ENCODE data around the gene MKX. TPM values are rescaled to one million over a fixed set of nuclear protein-coding genes. Genes with fewer than 3 reads are reported as not detected.

Gene MKX
- total RNA-seq, 1 experiment from 2014 or later: not detected

DNA sequence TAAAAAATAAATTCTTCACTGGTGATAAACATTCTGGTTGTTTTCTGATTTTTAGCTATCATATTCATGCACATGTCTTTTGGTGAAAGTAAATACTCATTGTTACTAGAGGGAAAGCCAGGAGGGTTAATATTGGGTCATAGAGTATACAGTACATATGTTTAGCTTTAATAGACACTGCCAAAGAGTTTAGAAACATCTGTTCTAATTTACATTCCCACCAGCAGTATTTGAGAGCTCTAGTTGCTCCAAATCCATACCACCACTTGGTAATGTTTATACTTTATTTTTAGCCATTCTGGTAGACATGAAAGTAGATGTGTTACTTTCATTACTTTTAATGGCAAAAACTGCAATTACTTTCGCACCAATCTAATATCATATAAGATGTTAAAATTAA, 108.8 kb downstream of the MKX start:
- BruUV-seq (replicated peaks): no TSS peak

DNA sequence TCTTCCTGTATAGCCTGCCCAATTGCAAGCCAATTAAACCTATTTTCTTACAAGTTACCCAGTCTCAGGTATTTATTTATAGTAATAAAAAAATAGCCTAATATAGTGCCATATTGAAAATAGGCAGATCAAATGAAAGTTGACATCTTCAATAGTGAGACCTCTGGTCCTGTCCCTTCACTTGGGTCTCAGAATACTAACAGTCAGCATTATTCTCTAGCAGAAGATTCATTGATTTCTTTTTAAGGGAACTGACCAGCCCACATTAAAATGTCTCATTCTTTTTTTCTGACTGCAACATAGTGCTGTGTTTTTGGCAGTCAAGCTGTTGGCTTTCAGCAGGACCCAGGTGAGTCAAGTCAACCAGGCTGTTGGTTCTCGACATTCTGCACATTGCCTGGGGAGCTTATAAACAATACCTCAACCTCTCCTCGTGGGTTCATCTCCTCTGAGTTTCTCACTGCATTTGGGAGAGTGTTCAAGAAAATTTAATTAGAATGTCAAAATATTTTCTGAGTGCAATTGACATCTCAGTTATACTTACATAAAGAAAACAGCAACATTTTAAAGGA, 109.8 kb downstream of the MKX start:
- DNase-seq (ENCODE audit: unreplicated experiment): no peak
- TF ChIP-seq, protein P1, sequence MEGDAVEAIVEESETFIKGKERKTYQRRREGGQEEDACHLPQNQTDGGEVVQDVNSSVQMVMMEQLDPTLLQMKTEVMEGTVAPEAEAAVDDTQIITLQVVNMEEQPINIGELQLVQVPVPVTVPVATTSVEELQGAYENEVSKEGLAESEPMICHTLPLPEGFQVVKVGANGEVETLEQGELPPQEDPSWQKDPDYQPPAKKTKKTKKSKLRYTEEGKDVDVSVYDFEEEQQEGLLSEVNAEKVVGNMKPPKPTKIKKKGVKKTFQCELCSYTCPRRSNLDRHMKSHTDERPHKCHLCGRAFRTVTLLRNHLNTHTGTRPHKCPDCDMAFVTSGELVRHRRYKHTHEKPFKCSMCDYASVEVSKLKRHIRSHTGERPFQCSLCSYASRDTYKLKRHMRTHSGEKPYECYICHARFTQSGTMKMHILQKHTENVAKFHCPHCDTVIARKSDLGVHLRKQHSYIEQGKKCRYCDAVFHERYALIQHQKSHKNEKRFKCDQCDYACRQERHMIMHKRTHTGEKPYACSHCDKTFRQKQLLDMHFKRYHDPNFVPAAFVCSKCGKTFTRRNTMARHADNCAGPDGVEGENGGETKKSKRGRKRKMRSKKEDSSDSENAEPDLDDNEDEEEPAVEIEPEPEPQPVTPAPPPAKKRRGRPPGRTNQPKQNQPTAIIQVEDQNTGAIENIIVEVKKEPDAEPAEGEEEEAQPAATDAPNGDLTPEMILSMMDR (IDR thresholded peaks at IDR 0.05; ENCODE audit: unreplicated experiment): no peak
- Mint-ChIP-seq H3K36me3 (ENCODE audit: insufficient read depth, unreplicated experiment) (no peaks in the 10 kb centered on the region), H3K27ac (ENCODE audit: low read depth, unreplicated experiment) (no peak overlapping the region), H3K27me3 (ENCODE audit: insufficient read depth, unreplicated experiment) (no peaks in the 10 kb centered on the region), H3K9me3 (ENCODE audit: unreplicated experiment) (peaks cover 14% of the 10 kb centered on the region), H3K4me1 (ENCODE audit: insufficient read depth, unreplicated experiment) (no peaks in the 10 kb centered on the region), H3K4me3 (ENCODE audit: unreplicated experiment) (no peak overlapping the region)
- intact Hi-C loops (cut with micrococcal nuclease): no loop called here
- CTCF ChIA-PET: interaction anchor here (0.9 kb wide), 1 partner anchor 267 kb away, joined by 3 read pairs; no protein-coding TSS in a partner anchor
- POLR2A ChIA-PET: no interaction called here
- BruUV-seq (replicated peaks): no TSS peak

More for the DNA sequence above, 108.8 kb downstream of the MKX start:
- Mint-ChIP-seq H3K36me3 (ENCODE audit: insufficient read depth, unreplicated experiment) (no peaks in the 10 kb centered on the region), H3K4me1 (ENCODE audit: insufficient read depth, unreplicated experiment) (no peaks in the 10 kb centered on the region), H3K27me3 (ENCODE audit: insufficient read depth, unreplicated experiment) (no peaks in the 10 kb centered on the region), H3K4me3 (ENCODE audit: unreplicated experiment) (no peak overlapping the region), H3K27ac (ENCODE audit: low read depth, unreplicated experiment) (no peak overlapping the region), H3K9me3 (ENCODE audit: unreplicated experiment) (peaks cover 14% of the 10 kb centered on the region)
- DNase-seq (ENCODE audit: unreplicated experiment): no peak
- ChIA-PET CTCF (interaction anchor here (0.6 kb wide), 1 partner anchor 254 kb away, joined by 3 read pairs; no protein-coding TSS in a partner anchor), POLR2A (interaction anchor here (0.7 kb wide), 1 partner anchor 15 kb away, joined by 3 read pairs; no protein-coding TSS in a partner anchor)
- TF ChIP-seq, protein P1 (IDR thresholded peaks at IDR 0.05; ENCODE audit: unreplicated experiment): no peak
- intact Hi-C loops (cut with micrococcal nuclease): no loop called here

DNA sequence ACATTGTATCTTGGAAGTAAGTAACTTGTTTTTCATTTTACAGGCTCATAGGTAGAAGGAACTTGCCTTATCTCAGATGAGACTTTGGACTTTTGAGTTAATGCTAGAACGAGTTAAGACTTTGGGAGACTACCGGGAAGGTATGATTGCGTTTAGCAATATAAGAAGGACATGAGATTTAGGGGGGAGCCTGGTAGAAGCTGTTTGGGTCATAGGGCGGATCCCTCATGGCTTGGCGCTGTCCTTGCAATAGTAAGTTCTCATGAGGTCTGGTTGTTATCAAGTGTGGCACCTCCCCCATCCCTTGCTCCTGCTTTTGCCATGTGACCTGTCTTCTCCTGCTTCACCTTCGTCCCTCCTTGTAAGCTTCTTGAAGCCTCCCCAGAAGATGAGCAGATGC, 110.3 kb downstream of the MKX start:
- H3K4me3 Mint-ChIP-seq (ENCODE audit: unreplicated experiment): no peak overlapping the region
- ChIA-PET CTCF (interaction anchor here (0.9 kb wide), 1 partner anchor 266 kb away, joined by 3 read pairs; no protein-coding TSS in a partner anchor), POLR2A (no interaction called here)
- DNase-seq (ENCODE audit: unreplicated experiment): no peak
- no TSS peak for BruUV-seq (replicated peaks)
- H3K9me3 Mint-ChIP-seq (ENCODE audit: unreplicated experiment): peaks cover 14% of the 10 kb centered on the region
- H3K4me1 Mint-ChIP-seq (ENCODE audit: insufficient read depth, unreplicated experiment): no peaks in the 10 kb centered on the region
- intact Hi-C loops (cut with micrococcal nuclease): no loop called here
- H3K36me3 Mint-ChIP-seq (ENCODE audit: insufficient read depth, unreplicated experiment): no peaks in the 10 kb centered on the region
- H3K27ac Mint-ChIP-seq (ENCODE audit: low read depth, unreplicated experiment): no peak overlapping the region
- H3K27me3 Mint-ChIP-seq (ENCODE audit: insufficient read depth, unreplicated experiment): no peaks in the 10 kb centered on the region
- TF ChIP-seq, protein P1 (IDR thresholded peaks at IDR 0.05; ENCODE audit: unreplicated experiment): no peak

DNA sequence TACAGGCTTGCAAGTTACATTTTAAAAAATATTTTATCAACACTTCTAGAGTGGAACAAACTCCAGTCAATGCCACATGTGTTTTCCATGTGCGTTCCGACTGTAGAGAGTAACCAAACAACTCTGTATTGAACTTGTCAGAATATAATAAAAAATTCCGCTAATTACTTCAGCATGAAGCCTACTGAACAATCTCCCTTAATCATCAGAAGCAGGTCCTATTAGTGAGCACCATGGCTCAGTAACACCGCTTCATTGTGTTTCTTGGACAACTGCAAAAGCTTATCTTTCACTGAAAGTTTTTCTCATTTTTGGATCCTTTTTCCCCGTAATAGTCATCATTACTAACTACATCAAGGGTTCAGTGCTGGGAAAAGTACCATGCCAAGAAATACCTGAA, 117.0 kb downstream of the MKX start:
- POLR2A ChIA-PET: no interaction called here
- no peak for DNase-seq (ENCODE audit: unreplicated experiment)
- Mint-ChIP-seq H3K27me3 (ENCODE audit: insufficient read depth, unreplicated experiment) (no peaks in the 10 kb centered on the region), H3K36me3 (ENCODE audit: insufficient read depth, unreplicated experiment) (no peaks in the 10 kb centered on the region), H3K27ac (ENCODE audit: low read depth, unreplicated experiment) (no peak overlapping the region), H3K4me1 (ENCODE audit: insufficient read depth, unreplicated experiment) (no peaks in the 10 kb centered on the region), H3K9me3 (ENCODE audit: unreplicated experiment) (peaks cover 5% of the 10 kb centered on the region), H3K4me3 (ENCODE audit: unreplicated experiment) (no peak overlapping the region)
- intact Hi-C loops (cut with micrococcal nuclease): no loop called here
- TF ChIP-seq, protein P1 (IDR thresholded peaks at IDR 0.05; ENCODE audit: unreplicated experiment): no peak
- no TSS peak for BruUV-seq (replicated peaks)
- CTCF ChIA-PET: no interaction called here

Measured in MCF 10A (cell line).